Sigmoid colon (tissue), 7 donors: ENCODE measurements around the gene MISP3. TPM values are rescaled to one million over a fixed set of nuclear protein-coding genes. Genes with fewer than 3 reads are reported as not detected.
A peak's percentile ranks its signal among the peaks of the same experiment; 100 is the strongest.

Experiments
- DNase-seq: peaks from one replicate; pipeline ENCODE4 v3.0.0-alpha.2; 2019
- H3K27ac ChIP-seq, 4 donors: fragments of 200-600 bp; sonication (generic); one replicate each; pipeline ENCODE4 v1.5.1; 2016 to 2019; ENCODE audit warnings: mild to moderate bottlenecking in 1 of 4
- H3K27me3 ChIP-seq, 3 donors: fragments of 200-600 bp; sonication (generic); one replicate each; pipeline ENCODE4 v1.5.1; 2019; ENCODE audit warnings: mild to moderate bottlenecking in 1 of 3
- H3K36me3 ChIP-seq, 4 donors: fragments of 200-600 bp; sonication (generic); one replicate each; pipeline ENCODE4 v1.5.1; 2016 to 2019
- H3K4me1 ChIP-seq, 4 donors: fragments of 200-600 bp; sonication (generic); one replicate each; pipeline ENCODE4 v1.5.1; 2017 to 2019
- H3K4me3 ChIP-seq, 4 donors: fragments of 200-600 bp; sonication (generic); one replicate each; pipeline ENCODE4 v1.5.1; 2017 to 2019; ENCODE audit warnings: mild to moderate bottlenecking in 2 of 4, moderate library complexity in 1 of 4
- H3K9me3 ChIP-seq, 4 donors: fragments of 200-600 bp in 3 of 4; sonication (generic) in 3 of 4; one replicate each; pipeline versions ENCODE4 v1.5.1 to v1.6.1; 2013 to 2019
- CTCF ChIP-seq, 4 experiments: fragments of 450-650 bp in 3 of 4; fragments of 200-600 bp in 1 of 4; IDR thresholded peaks; one replicate each; pipeline ENCODE4 v1.5.1; 2016 to 2019; ENCODE audit warnings: antibody characterized with exemption in 4 of 4, mild to moderate bottlenecking in 3 of 4, moderate library complexity in 2 of 4
- EP300 ChIP-seq, 4 donors: sonication (generic); formaldehyde crosslinking; IDR thresholded peaks; one replicate each; pipeline ENCODE4 v1.6.1; 2017; ENCODE audit warnings: antibody characterized with exemption in 4 of 4
- POLR2A ChIP-seq, 2 donors: fragments of 450-650 bp; IDR thresholded peaks; one replicate each; pipeline ENCODE4 v1.6.1; 2016; ENCODE audit warnings: antibody characterized with exemption in 2 of 2, mild to moderate bottlenecking in 2 of 2, moderate library complexity in 2 of 2
- POLR2AphosphoS5 ChIP-seq, 4 donors: sonication (generic); formaldehyde crosslinking; IDR thresholded peaks; one replicate each; pipeline ENCODE4 v1.6.1; 2017; ENCODE audit warnings: antibody characterized with exemption in 4 of 4
- WGBS, 2 donors: extraction: QIAGEN DNeasy Blood & Tissue Kit; methylation state at CpG; one replicate each; pipeline ENCODE4 v1.1.7; 2013; 5-methylcytosine and 5-hydroxymethylcytosine counted together
- intact Hi-C: fragments of 100-400 bp; cut with DNase I; formaldehyde crosslinking; loops from one replicate; pipeline ENCODE4 v1.15.1; 2023
- polyA plus RNA-seq, 3 donors: library from polyadenylated mRNA; stranded (reverse); fragments of 200-250 nt; gene quantifications; one replicate each; pipeline ENCODE4 v1.2.3, GENCODE V29; 2013
- total RNA-seq, 4 donors: library from RNA; depleted of rRNA; stranded (reverse); fragments of >200 nt; gene quantifications; one replicate each; pipeline ENCODE4 v1.1.0, GENCODE V29; 2016
- donor health status: healthy with polysubstance abuse.
- donor health status: Bipolar disorder and iron deficiency.
- donor health status: healthy.

Gene MISP3
- total and polyA plus RNA-seq, 7 donors = 1.4 to 26.4 (median 3.8) TPM

- intact Hi-C loops = loop anchor here (10.0 kb wide), 1 partner anchor 286 kb away; the partner anchor contains the start of gene ZSWIM4
- TF ChIP-seq POLR2A (IDR thresholded peaks at IDR 0.05) (peak in 1 of 2 donors; percentile 74), EP300 (IDR thresholded peaks at IDR 0.05) (no peak), POLR2AphosphoS5 (IDR thresholded peaks at IDR 0.05) (peak; percentile 74 to 89 (median 88)), CTCF (IDR thresholded peaks at IDR 0.05) (no peak)
- peak overlapping the region; percentile 86 to 95 (median 90) for H3K27ac ChIP-seq
- no peaks in the 10 kb centered on the region for H3K9me3 ChIP-seq
- no peaks in the 10 kb centered on the region for H3K36me3 ChIP-seq
- peak; percentile 100 for DNase-seq
- 0% methylated on average over 50 of the region's 50 CpGs for WGBS, 2 donors
- peak overlapping the region; percentile 64 to 88 (median 76) for H3K4me3 ChIP-seq
- peaks cover 0 to 22% (median 19%) of the 10 kb centered on the region in 4 donors for H3K4me1 ChIP-seq
- no peaks in the 10 kb centered on the region for H3K27me3 ChIP-seq
Observed at GRCh38 chr19:14080887-14081796, 8.6 kb downstream of the MISP3 start.

DNA sequence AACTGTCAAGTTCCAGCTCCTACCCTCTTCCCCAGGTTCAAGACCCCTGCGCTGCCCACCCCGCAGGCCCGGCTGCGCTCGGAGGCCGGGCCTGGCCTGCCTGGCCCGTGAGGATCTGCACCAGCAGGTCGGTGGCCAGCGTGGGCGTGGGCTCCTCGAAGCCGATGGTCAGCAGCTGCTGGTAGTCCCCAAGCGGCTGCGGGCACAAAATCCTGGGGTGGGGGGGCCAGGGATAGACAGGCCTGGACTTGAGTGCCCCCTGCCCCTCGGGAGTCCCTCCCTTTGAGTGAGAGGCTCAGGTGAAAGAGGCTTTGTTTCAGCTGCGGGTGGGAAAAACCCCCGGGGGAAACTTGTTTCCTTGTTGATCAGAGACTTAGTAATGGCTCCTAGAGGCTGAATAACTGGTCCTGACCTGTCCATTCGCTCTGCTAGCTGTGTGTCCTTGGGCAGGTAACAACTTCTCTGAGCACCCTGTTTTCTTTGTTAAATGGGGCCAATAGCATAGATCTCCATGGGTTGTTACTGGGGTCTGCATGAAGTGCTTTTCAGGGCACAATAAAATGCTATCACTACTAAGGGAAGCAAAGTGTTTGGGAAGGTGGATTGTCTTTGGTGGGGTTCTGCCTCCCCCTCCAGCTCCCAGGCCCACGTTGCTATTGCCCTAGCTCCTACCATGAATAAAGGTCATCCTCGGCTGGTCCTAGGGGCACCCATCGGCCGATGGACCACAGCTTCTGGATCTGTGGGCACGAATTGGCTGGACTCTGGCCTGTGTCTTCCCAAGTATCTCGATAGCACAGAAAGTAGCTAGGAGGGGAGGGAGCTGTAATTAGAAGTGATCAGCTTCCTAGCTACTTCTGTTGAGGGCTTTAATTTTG, 9.4 kb downstream of the MISP3 start:
- Histone ChIP-seq H3K36me3 (no peaks in the 10 kb centered on the region), H3K4me1 (peaks cover 0 to 22% (median 19%) of the 10 kb centered on the region in 4 donors), H3K9me3 (no peaks in the 10 kb centered on the region), H3K27ac (peak overlapping the region; percentile 86 to 95 (median 90)), H3K27me3 (no peaks in the 10 kb centered on the region), H3K4me3 (peak overlapping the region; percentile 64 to 88 (median 76))
- 7 to 21% methylated on average over 24 of the region's 24 CpGs for WGBS, 2 donors
- TF ChIP-seq POLR2A (IDR thresholded peaks at IDR 0.05) (no peak), CTCF (IDR thresholded peaks at IDR 0.05) (peak in 1 of 4 experiments; percentile 14)
- intact Hi-C loops = loop anchor here (10.0 kb wide), 1 partner anchor 287 kb away; the partner anchor contains the start of gene ZSWIM4
- DNase-seq = peak; percentile 80

- Histone ChIP-seq H3K9me3 (no peaks in the 10 kb centered on the region), H3K27me3 (no peaks in the 10 kb centered on the region), H3K4me1 (peaks cover 0 to 22% (median 19%) of the 10 kb centered on the region in 4 donors), H3K36me3 (peaks cover 0 to 3% (median under 1%) of the 10 kb centered on the region in 4 donors), H3K27ac (peak overlapping the region in 2 of 4 donors; percentile 86 to 95), H3K4me3 (no peak overlapping the region)
- TF ChIP-seq CTCF (IDR thresholded peaks at IDR 0.05) (no peak), EP300 (IDR thresholded peaks at IDR 0.05) (no peak), POLR2AphosphoS5 (IDR thresholded peaks at IDR 0.05) (no peak), POLR2A (IDR thresholded peaks at IDR 0.05) (no peak)
- 22 to 67% methylated on average over 1 of the region's 1 CpG for WGBS, 2 donors
- DNase-seq = no peak
- intact Hi-C loops = loop anchor here (10.0 kb wide), 1 partner anchor 288 kb away; the partner anchor contains the start of gene ZSWIM4
Observed at GRCh38 chr19:14082675-14082960, 10.0 kb downstream of the MISP3 start.

- Histone ChIP-seq H3K36me3 (peaks cover 0 to 17% (median 12%) of the 10 kb centered on the region in 4 donors), H3K4me1 (peaks cover 0 to 25% (median 23%) of the 10 kb centered on the region in 4 donors), H3K27me3 (no peaks in the 10 kb centered on the region), H3K4me3 (no peak within 1 kb of the TSS), H3K9me3 (no peaks in the 10 kb centered on the region), H3K27ac (no peak within 1 kb of the TSS)
- WGBS, 2 donors = 47 to 71% methylated on average over 54 of the region's 54 CpGs
- intact Hi-C loops = loop anchor here (10.0 kb wide), 1 partner anchor 291 kb away; the partner anchor contains the start of gene ZSWIM4
- no peak for TF ChIP-seq EP300 (IDR thresholded peaks at IDR 0.05)
- no peak for DNase-seq
Observed at GRCh38 chr19:14085309-14085995, 12.9 kb downstream of the MISP3 start, which contains the start of gene C19orf67. TSS of gene C19orf67 (minus strand) at chr19:14085783. CDS start at chr19:14085627, 156 bp downstream.
